ENCODE measurements around the gene NRL. TPM values are rescaled to one million over a fixed set of nuclear protein-coding genes. Genes with fewer than 3 reads are reported as not detected.

NRL gene
- total and polyA plus RNA-seq, 2 donors (not counting 3 experiments of a cell fraction or from before 2014, with no cell fraction given) = 0.71 to 1.1 TPM

DNA sequence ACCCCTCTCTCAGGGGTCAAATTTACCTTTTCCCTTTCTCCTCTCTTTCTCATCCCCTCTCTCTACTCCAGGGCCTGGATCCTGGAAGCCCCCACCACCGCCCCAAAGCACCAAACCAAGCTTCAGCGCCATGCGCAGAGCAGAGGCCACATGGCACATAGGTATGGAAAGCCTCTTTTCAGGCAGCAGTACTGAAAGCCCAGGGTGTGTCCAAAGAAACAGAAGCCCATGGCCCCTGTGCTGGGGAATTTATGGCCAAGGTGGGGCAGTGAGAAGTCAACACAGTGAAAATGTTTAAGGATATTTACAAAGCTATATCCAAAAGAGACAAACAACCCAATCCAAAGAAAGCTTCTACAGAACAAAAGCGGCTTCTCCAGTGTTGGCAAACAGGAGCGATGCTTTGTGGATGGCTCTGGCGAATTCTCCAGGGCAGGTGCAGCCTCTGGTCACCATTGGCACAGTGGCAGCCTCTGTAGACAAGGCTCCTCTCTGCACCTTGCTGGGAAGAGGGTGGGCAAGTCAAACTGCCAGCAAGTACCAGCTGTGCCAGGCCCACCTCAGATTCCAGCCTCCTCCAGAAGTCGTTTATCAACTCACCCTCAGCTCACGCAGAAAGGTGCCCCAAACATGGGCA lies 48.1 kb downstream of the NRL start:
- ChIA-PET POLR2A (no interaction called here), CTCF (interaction anchor here (1.3 to 5.5 kb wide), 5 partner anchors 9 to 94 kb away, joined by 3 to 36 read pairs (median 4); partner anchors contain the start of gene IRF9)
- Histone ChIP-seq H2AFZ (ENCODE audit: low read depth, low read length) (no peak overlapping the region), H3K27me3 (ENCODE audit: control insufficient read depth in 2 of 2, insufficient read depth in 2 of 2, low read length in 2 of 2) (peaks cover 0 to 1% of the 10 kb centered on the region in 2 experiments), H3K4me2 (ENCODE audit: insufficient read depth, low read length) (no peak overlapping the region), H3K9ac (replicated peaks; ENCODE audit: extremely low read depth, insufficient read depth, low read length) (no peak overlapping the region), H3K4me3 (replicated peaks in 1 of 3; ENCODE audit: insufficient read depth in 1 of 3, low read depth in 1 of 3, low read length in 3 of 3) (no peak overlapping the region), H3K9me1 (replicated peaks; ENCODE audit: control insufficient read depth, extremely low read depth, insufficient read depth, low read length) (no peaks in the 10 kb centered on the region), H4K20me1 (replicated peaks; ENCODE audit: control insufficient read depth, extremely low read depth, insufficient read depth, low read length) (no peaks in the 10 kb centered on the region), H3K36me3 (ENCODE audit: control insufficient read depth in 2 of 2, extremely low read depth in 1 of 2, insufficient read depth in 2 of 2, low read length in 2 of 2) (no peaks in the 10 kb centered on the region), H3K4me1 (ENCODE audit: control insufficient read depth, extremely low read depth, insufficient read depth, low read length) (no peaks in the 10 kb centered on the region), H3K79me2 (ENCODE audit: control insufficient read depth, insufficient read depth, low read length) (no peaks in the 10 kb centered on the region), H3K27ac (ENCODE audit: insufficient read depth, low read depth, low read length) (no peak overlapping the region), H3K9me3 (replicated peaks; ENCODE audit: control insufficient read depth, insufficient read depth, low read length) (no peaks in the 10 kb centered on the region)
- DNase-seq (ENCODE audit: low read depth, low spot score) (no peak), FAIRE-seq (no peak)
- intact Hi-C loops (cut with micrococcal nuclease) (no loop called here), dilution Hi-C loops (cut with MboI; ENCODE audit: extremely low pct_ligation_motif_present, low sequenced_read_pairs) (no loop called here)
- no TSS peak for BruUV-seq (replicated peaks)
- TF ChIP-seq POLR2A (IDR thresholded peaks at IDR 0.05; ENCODE audit: low read depth, low read length) (no peak), POLR2AphosphoS5 (IDR thresholded peaks at IDR 0.05; ENCODE audit: insufficient read depth, low read depth, low read length) (no peak), EZH2 (IDR thresholded peaks at IDR 0.05; ENCODE audit: borderline replicate concordance, low read depth, low read length, severe bottlenecking) (no peak), FOS (IDR thresholded peaks at IDR 0.05; ENCODE audit: borderline replicate concordance, insufficient read depth, low read length) (no peak), JUN (IDR thresholded peaks at IDR 0.05; ENCODE audit: borderline replicate concordance, insufficient read depth, insufficient read length, low read depth) (no peak), GATA2 (IDR thresholded peaks at IDR 0.05; ENCODE audit: insufficient read depth, insufficient read length, low read depth, low read length) (no peak), MYC (IDR thresholded peaks at IDR 0.05; ENCODE audit: low read depth, low read length) (no peak)
- TF ChIP-seq, protein P1, sequence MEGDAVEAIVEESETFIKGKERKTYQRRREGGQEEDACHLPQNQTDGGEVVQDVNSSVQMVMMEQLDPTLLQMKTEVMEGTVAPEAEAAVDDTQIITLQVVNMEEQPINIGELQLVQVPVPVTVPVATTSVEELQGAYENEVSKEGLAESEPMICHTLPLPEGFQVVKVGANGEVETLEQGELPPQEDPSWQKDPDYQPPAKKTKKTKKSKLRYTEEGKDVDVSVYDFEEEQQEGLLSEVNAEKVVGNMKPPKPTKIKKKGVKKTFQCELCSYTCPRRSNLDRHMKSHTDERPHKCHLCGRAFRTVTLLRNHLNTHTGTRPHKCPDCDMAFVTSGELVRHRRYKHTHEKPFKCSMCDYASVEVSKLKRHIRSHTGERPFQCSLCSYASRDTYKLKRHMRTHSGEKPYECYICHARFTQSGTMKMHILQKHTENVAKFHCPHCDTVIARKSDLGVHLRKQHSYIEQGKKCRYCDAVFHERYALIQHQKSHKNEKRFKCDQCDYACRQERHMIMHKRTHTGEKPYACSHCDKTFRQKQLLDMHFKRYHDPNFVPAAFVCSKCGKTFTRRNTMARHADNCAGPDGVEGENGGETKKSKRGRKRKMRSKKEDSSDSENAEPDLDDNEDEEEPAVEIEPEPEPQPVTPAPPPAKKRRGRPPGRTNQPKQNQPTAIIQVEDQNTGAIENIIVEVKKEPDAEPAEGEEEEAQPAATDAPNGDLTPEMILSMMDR (IDR thresholded peaks at IDR 0.05; ENCODE audit: extremely low read depth in 1 of 2, insufficient read depth in 1 of 2, low read depth in 1 of 2, low read length in 2 of 2) = no peak
- TF ChIP-seq, protein P2, sequence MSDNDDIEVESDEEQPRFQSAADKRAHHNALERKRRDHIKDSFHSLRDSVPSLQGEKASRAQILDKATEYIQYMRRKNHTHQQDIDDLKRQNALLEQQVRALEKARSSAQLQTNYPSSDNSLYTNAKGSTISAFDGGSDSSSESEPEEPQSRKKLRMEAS (IDR thresholded peaks at IDR 0.05; ENCODE audit: insufficient read depth, insufficient read length) = no peak

All from endothelial cell of umbilical vein (primary cell).